Measurements from ENCODE around the gene IRAK2.

The IRAK2 gene

GRCh38 chr3:10273702-10274305, 109.1 kb downstream of the IRAK2 start:
- H3K9ac ChIP-seq (ENCODE audit: low read length), result no peak overlapping the region
- H3K4me3 ChIP-seq (ENCODE audit: low read depth, low read length, poor library complexity, severe bottlenecking), result no peak overlapping the region
- no peak overlapping the region for H3K27ac ChIP-seq (ENCODE audit: low read depth, low read length, poor library complexity, severe bottlenecking)
- H3K27me3 ChIP-seq (ENCODE audit: insufficient read depth, low read length), result no peaks in the 10 kb centered on the region
- peaks cover 10% of the 10 kb centered on the region for H3K4me1 ChIP-seq (ENCODE audit: insufficient read depth, low read length, severe bottlenecking)
- no peaks in the 10 kb centered on the region for H3K9me2 ChIP-seq (ENCODE audit: low read depth, low read length)
- no peak for TF ChIP-seq EZH2 (IDR thresholded peaks at IDR 0.05; ENCODE audit: borderline replicate concordance, low read length)
- TF ChIP-seq, protein P1, sequence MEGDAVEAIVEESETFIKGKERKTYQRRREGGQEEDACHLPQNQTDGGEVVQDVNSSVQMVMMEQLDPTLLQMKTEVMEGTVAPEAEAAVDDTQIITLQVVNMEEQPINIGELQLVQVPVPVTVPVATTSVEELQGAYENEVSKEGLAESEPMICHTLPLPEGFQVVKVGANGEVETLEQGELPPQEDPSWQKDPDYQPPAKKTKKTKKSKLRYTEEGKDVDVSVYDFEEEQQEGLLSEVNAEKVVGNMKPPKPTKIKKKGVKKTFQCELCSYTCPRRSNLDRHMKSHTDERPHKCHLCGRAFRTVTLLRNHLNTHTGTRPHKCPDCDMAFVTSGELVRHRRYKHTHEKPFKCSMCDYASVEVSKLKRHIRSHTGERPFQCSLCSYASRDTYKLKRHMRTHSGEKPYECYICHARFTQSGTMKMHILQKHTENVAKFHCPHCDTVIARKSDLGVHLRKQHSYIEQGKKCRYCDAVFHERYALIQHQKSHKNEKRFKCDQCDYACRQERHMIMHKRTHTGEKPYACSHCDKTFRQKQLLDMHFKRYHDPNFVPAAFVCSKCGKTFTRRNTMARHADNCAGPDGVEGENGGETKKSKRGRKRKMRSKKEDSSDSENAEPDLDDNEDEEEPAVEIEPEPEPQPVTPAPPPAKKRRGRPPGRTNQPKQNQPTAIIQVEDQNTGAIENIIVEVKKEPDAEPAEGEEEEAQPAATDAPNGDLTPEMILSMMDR (IDR thresholded peaks at IDR 0.05; ENCODE audit: low read length), result no peak
- H3K36me3 ChIP-seq (ENCODE audit: insufficient read depth, low read length), result peaks cover 99% of the 10 kb centered on the region
- H3K79me2 ChIP-seq (ENCODE audit: insufficient read depth, low read length), result peaks cover 58% of the 10 kb centered on the region
- H2AFZ ChIP-seq (ENCODE audit: low read length), result no peak overlapping the region
- H4K20me1 ChIP-seq (ENCODE audit: insufficient read depth, low read length), result no peaks in the 10 kb centered on the region
- H3K4me2 ChIP-seq (ENCODE audit: low read length), result no peak overlapping the region
- no peaks in the 10 kb centered on the region for H3K9me3 ChIP-seq (ENCODE audit: low read length)
- H3F3A ChIP-seq (ENCODE audit: insufficient read depth, low read length), result no peaks in the 10 kb centered on the region

- H3K4me1 ChIP-seq (ENCODE audit: insufficient read depth, low read length, severe bottlenecking), result peaks cover 10% of the 10 kb centered on the region
- H3K36me3 ChIP-seq (ENCODE audit: insufficient read depth, low read length), result peaks cover 98% of the 10 kb centered on the region
Measured at GRCh38 chr3:10274601-10275000, 109.9 kb downstream of the IRAK2 start.

DNA sequence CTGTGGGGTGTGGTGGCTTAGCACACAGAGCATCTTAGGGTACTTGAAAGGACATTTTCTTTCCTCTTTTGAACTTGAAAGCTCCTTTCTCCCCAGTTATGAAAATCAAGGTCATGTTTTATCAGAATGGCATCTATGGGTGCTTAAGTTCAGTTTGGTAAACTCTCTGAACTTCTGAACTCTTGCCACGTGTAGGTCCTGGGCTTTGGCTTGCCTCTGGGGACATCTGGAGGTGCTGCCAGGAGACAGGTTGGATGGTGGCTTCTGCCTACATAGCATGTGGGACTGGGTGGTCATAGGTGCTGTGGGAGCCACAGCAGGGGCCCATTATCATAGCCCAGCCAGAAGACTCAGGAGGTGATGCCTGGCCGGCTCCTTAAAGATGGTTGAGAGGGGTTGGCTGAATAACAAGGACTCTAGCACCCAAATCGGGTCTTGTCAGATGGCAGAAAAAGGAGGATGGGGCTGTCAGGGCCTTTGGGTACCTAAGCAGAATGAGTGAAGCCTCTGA, 112.5 kb downstream of the IRAK2 start:
- Histone ChIP-seq H3F3A (ENCODE audit: insufficient read depth, low read length) (no peaks in the 10 kb centered on the region), H3K9ac (ENCODE audit: low read length) (no peak overlapping the region), H3K4me1 (ENCODE audit: insufficient read depth, low read length, severe bottlenecking) (peaks cover 10% of the 10 kb centered on the region), H3K9me3 (ENCODE audit: low read length) (no peaks in the 10 kb centered on the region), H3K79me2 (ENCODE audit: insufficient read depth, low read length) (peaks cover 33% of the 10 kb centered on the region), H3K27ac (ENCODE audit: low read depth, low read length, poor library complexity, severe bottlenecking) (no peak overlapping the region), H3K4me3 (ENCODE audit: low read depth, low read length, poor library complexity, severe bottlenecking) (no peak overlapping the region), H3K36me3 (ENCODE audit: insufficient read depth, low read length) (peaks cover 93% of the 10 kb centered on the region), H3K27me3 (ENCODE audit: insufficient read depth, low read length) (no peaks in the 10 kb centered on the region), H2AFZ (ENCODE audit: low read length) (no peak overlapping the region), H3K9me2 (ENCODE audit: low read depth, low read length) (no peaks in the 10 kb centered on the region), H4K20me1 (ENCODE audit: insufficient read depth, low read length) (no peaks in the 10 kb centered on the region), H3K4me2 (ENCODE audit: low read length) (no peak overlapping the region)
- TF ChIP-seq EZH2 (IDR thresholded peaks at IDR 0.05; ENCODE audit: borderline replicate concordance, low read length), result no peak
- TF ChIP-seq, protein P1 (IDR thresholded peaks at IDR 0.05; ENCODE audit: low read length), result no peak

More at GRCh38 chr3:10274601-10275000, 109.9 kb downstream of the IRAK2 start:
- Histone ChIP-seq H3K79me2 (ENCODE audit: insufficient read depth, low read length) (peaks cover 54% of the 10 kb centered on the region), H3K4me3 (ENCODE audit: low read depth, low read length, poor library complexity, severe bottlenecking) (no peak overlapping the region), H2AFZ (ENCODE audit: low read length) (no peak overlapping the region), H4K20me1 (ENCODE audit: insufficient read depth, low read length) (no peaks in the 10 kb centered on the region), H3K9me3 (ENCODE audit: low read length) (no peaks in the 10 kb centered on the region), H3F3A (ENCODE audit: insufficient read depth, low read length) (no peaks in the 10 kb centered on the region), H3K9ac (ENCODE audit: low read length) (no peak overlapping the region), H3K27me3 (ENCODE audit: insufficient read depth, low read length) (no peaks in the 10 kb centered on the region), H3K4me2 (ENCODE audit: low read length) (no peak overlapping the region), H3K27ac (ENCODE audit: low read depth, low read length, poor library complexity, severe bottlenecking) (no peak overlapping the region), H3K9me2 (ENCODE audit: low read depth, low read length) (no peaks in the 10 kb centered on the region)
- TF ChIP-seq, protein P1 (IDR thresholded peaks at IDR 0.05; ENCODE audit: low read length), result no peak
- no peak for TF ChIP-seq EZH2 (IDR thresholded peaks at IDR 0.05; ENCODE audit: borderline replicate concordance, low read length)

Data from OCI-LY1 (cell line).